ENCODE measurements around the gene PIP5K1B.

DNA sequence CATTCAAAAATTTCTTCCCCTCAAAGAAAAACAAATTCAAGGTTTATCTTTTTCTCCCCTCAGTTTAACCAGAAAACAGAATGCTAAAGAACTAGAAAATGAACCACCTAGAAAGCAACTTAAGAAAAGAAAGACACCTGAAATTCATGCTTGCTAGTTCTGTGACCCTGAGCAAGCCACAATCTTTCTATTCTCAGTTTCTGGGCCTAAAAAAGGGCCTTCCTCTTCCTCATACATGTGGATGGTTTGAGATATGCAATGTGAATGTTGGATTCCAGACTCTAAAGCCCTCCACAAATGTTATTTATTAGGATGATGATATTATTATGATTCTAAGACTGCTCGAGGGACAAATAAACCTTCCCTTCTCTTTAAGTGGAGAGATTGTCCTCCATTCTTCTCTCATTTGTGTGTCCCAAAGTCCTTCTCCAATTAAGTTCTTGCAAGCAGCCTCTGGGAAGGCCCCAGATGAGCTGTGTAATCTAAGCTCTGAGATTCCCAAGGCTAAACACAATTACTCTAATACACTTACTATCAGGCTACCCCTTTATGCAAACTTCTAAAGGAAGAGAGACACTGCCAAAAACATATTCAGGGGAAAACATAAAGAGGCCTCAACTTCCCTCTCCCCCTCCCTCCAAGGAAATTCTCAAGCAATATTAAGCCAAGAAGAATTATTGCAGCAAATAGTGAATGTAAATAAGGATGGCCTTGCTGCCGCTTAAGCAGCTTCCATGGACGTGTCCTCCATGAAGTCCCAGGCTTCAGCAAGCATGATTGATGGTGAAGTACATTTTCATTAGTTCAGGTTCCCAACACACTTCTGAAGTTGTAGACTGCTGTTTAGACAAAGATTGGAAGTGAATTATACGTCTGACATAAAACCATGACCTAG is 228.6 kb downstream of the PIP5K1B start:
- TF ChIP-seq, protein P1, sequence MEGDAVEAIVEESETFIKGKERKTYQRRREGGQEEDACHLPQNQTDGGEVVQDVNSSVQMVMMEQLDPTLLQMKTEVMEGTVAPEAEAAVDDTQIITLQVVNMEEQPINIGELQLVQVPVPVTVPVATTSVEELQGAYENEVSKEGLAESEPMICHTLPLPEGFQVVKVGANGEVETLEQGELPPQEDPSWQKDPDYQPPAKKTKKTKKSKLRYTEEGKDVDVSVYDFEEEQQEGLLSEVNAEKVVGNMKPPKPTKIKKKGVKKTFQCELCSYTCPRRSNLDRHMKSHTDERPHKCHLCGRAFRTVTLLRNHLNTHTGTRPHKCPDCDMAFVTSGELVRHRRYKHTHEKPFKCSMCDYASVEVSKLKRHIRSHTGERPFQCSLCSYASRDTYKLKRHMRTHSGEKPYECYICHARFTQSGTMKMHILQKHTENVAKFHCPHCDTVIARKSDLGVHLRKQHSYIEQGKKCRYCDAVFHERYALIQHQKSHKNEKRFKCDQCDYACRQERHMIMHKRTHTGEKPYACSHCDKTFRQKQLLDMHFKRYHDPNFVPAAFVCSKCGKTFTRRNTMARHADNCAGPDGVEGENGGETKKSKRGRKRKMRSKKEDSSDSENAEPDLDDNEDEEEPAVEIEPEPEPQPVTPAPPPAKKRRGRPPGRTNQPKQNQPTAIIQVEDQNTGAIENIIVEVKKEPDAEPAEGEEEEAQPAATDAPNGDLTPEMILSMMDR (conservative IDR thresholded peaks at IDR 0.05; ENCODE audit: low read length) = no peak
- TF ChIP-seq EZH2phosphoT487 (IDR thresholded peaks at IDR 0.05; ENCODE audit: borderline replicate concordance) = no peak

All from Loucy (cell line).